Suprapubic skin (tissue), 4 donors: Measurements from ENCODE around the gene TWIST2. TPM values are rescaled to one million over a fixed set of nuclear protein-coding genes. Genes with fewer than 3 reads are reported as not detected.

Experiments
- DNase-seq, 2 donors: peaks; one replicate each; pipeline ENCODE4 v3.0.0-alpha.2; 2019; ENCODE audit warnings: low spot score in 2 of 2
- H3K27ac ChIP-seq: fragments of 200-600 bp; sonication (generic); one replicate; pipeline ENCODE4 v1.5.1; 2019
- H3K27me3 ChIP-seq: fragments of 200-600 bp; sonication (generic); one replicate; pipeline ENCODE4 v1.5.1; 2019
- H3K36me3 ChIP-seq: fragments of 200-600 bp; sonication (generic); one replicate; pipeline ENCODE4 v1.5.1; 2019
- H3K4me1 ChIP-seq: fragments of 200-600 bp; sonication (generic); one replicate; pipeline ENCODE4 v1.5.1; 2019
- H3K4me3 ChIP-seq: fragments of 200-600 bp; sonication (generic); one replicate; pipeline ENCODE4 v1.5.1; 2019; ENCODE audit warnings: mild to moderate bottlenecking
- H3K9me3 ChIP-seq: fragments of 200-600 bp; sonication (generic); one replicate; pipeline ENCODE4 v1.5.1; 2019
- CTCF ChIP-seq, 2 donors: fragments of 200-600 bp in 1 of 2; fragments of 450-650 bp in 1 of 2; sonication (generic) in 1 of 2; IDR thresholded peaks; one replicate each; pipeline ENCODE4 v1.5.1; 2016 to 2019; ENCODE audit warnings: antibody characterized with exemption in 2 of 2, mild to moderate bottlenecking in 1 of 2, moderate library complexity in 1 of 2
- EP300 ChIP-seq: sonication (generic); formaldehyde crosslinking; IDR thresholded peaks from one replicate; pipeline ENCODE4 v1.6.1; 2017; ENCODE audit warnings: antibody characterized with exemption
- POLR2A ChIP-seq, 2 donors: fragments of 450-650 bp; IDR thresholded peaks; one replicate each; pipeline ENCODE4 v1.6.1; 2017; ENCODE audit warnings: antibody characterized with exemption in 2 of 2, mild to moderate bottlenecking in 2 of 2, moderate library complexity in 2 of 2
- POLR2AphosphoS5 ChIP-seq, 3 donors: sonication (generic); formaldehyde crosslinking; IDR thresholded peaks; one replicate each; pipeline ENCODE4 v1.6.1; 2017; ENCODE audit warnings: antibody characterized with exemption in 3 of 3
- WGBS: methylation state at CpG from one replicate; pipeline ENCODE4 v1.1.5; 2018; 5-methylcytosine and 5-hydroxymethylcytosine counted together
- total RNA-seq, 4 donors: library from RNA; depleted of rRNA; stranded (reverse); fragments of >200 nt; gene quantifications; one replicate each; pipeline ENCODE4 v1.1.0, GENCODE V29; 2016

TWIST2 gene
- total RNA-seq, 4 donors from 2014 or later = 14.7 to 72.7 (median 30.4) TPM

GRCh38 chr2:238865015-238865719 lies 17.3 kb downstream of the TWIST2 start:
- Histone ChIP-seq H3K4me3 (peak overlapping the region; percentile 23), H3K4me1 (peaks cover 39% of the 10 kb centered on the region)
- no peak for TF ChIP-seq EP300
- no peak for TF ChIP-seq POLR2A (IDR thresholded peaks at IDR 0.05)
- no peak for TF ChIP-seq CTCF (IDR thresholded peaks at IDR 0.05)
- no peak for TF ChIP-seq POLR2AphosphoS5 (IDR thresholded peaks at IDR 0.05)

GRCh38 chr2:238865744-238866355 lies 18.0 kb downstream of the TWIST2 start:
- DNase-seq = peak; percentile 44 to 59
- TF ChIP-seq POLR2A (IDR thresholded peaks at IDR 0.05) = no peak
- TF ChIP-seq CTCF (IDR thresholded peaks at IDR 0.05) = no peak
- no peak for TF ChIP-seq EP300
- no peak for TF ChIP-seq POLR2AphosphoS5 (IDR thresholded peaks at IDR 0.05)
- Histone ChIP-seq H3K9me3 (no peaks in the 10 kb centered on the region), H3K27ac (peak overlapping the region; percentile 83), H3K36me3 (no peaks in the 10 kb centered on the region), H3K27me3 (peaks cover 4% of the 10 kb centered on the region), H3K4me1 (peaks cover 39% of the 10 kb centered on the region), H3K4me3 (no peak overlapping the region)
- 77% methylated on average over 12 of the region's 15 CpGs for WGBS

More at GRCh38 chr2:238865015-238865719, 17.3 kb downstream of the TWIST2 start:
- no peaks in the 10 kb centered on the region for H3K9me3 ChIP-seq
- H3K27ac ChIP-seq = peak overlapping the region; percentile 83
- peaks cover 7% of the 10 kb centered on the region for H3K27me3 ChIP-seq
- peak; percentile 52 to 71 for DNase-seq
- no peaks in the 10 kb centered on the region for H3K36me3 ChIP-seq
- 64% methylated on average over 12 of the region's 17 CpGs for WGBS

GRCh38 chr2:238866656-238867277 lies 18.9 kb downstream of the TWIST2 start:
- no peaks in the 10 kb centered on the region for H3K27me3 ChIP-seq
- DNase-seq = peak; percentile 53 to 54
- H3K4me1 ChIP-seq = peaks cover 39% of the 10 kb centered on the region
- H3K36me3 ChIP-seq = no peaks in the 10 kb centered on the region
- 65% methylated on average over 13 of the region's 17 CpGs for WGBS
- TF ChIP-seq POLR2AphosphoS5 (IDR thresholded peaks at IDR 0.05) (no peak), CTCF (IDR thresholded peaks at IDR 0.05) (no peak), EP300 (no peak), POLR2A (IDR thresholded peaks at IDR 0.05) (no peak)
- peak overlapping the region; percentile 83 for H3K27ac ChIP-seq
- no peak overlapping the region for H3K4me3 ChIP-seq
- H3K9me3 ChIP-seq = no peaks in the 10 kb centered on the region

- 59% methylated on average over 10 of the region's 10 CpGs for WGBS
- peak; percentile 65 to 70 for DNase-seq
- H3K27me3 ChIP-seq = no peaks in the 10 kb centered on the region
- H3K4me1 ChIP-seq = peaks cover 36% of the 10 kb centered on the region
- H3K27ac ChIP-seq = peak overlapping the region; percentile 53
- no peaks in the 10 kb centered on the region for H3K9me3 ChIP-seq
- no peaks in the 10 kb centered on the region for H3K36me3 ChIP-seq
- no peak overlapping the region for H3K4me3 ChIP-seq
- TF ChIP-seq EP300 = no peak
- no peak for TF ChIP-seq CTCF (IDR thresholded peaks at IDR 0.05)
- no peak for TF ChIP-seq POLR2AphosphoS5 (IDR thresholded peaks at IDR 0.05)
- TF ChIP-seq POLR2A (IDR thresholded peaks at IDR 0.05) = no peak
These were observed 20.2 kb downstream of the TWIST2 start for GRCh38 chr2:238868067-238868524.
